ENCODE measurements around the gene MICOS13. TPM values are rescaled to one million over a fixed set of nuclear protein-coding genes. Genes with fewer than 3 reads are reported as not detected.

MICOS13 gene
- total and polyA plus RNA-seq, 10 of the 15 experiments (the other 5 are each of a cell fraction or from before 2014, with no cell fraction given) = 9.4 to 211 (median 51.3) TPM

GRCh38 chr19:5693195-5694166, 13.2 kb upstream of the MICOS13 start:
- Histone ChIP-seq H3K79me2 (ENCODE audit: control insufficient read depth, insufficient read depth, low read length) (peaks cover 49% of the 10 kb centered on the region), H3K4me1 (ENCODE audit: control insufficient read depth, insufficient read depth, low read length) (peaks cover 10% of the 10 kb centered on the region), H3K9me3 (replicated peaks; ENCODE audit: control insufficient read depth, insufficient read depth, low read length) (no peaks in the 10 kb centered on the region), H3K4me2 (ENCODE audit: control insufficient read depth, insufficient read depth) (peak overlapping the region; percentile 64; the same call in 1 of the 2 replicates), H3K27me3 (replicated peaks in 1 of 2; ENCODE audit: control insufficient read depth in 2 of 2, insufficient read depth in 2 of 2, low read length in 1 of 2) (no peaks in the 10 kb centered on the region), H3K4me3 (peak overlapping the region; percentile 94; the same call in 1 of the 2 replicates), H3K36me3 (ENCODE audit: control insufficient read depth in 2 of 2, insufficient read depth in 2 of 2, low read length in 1 of 2) (peaks cover 9 to 57% of the 10 kb centered on the region in 2 experiments), H3K27ac (ENCODE audit: control insufficient read depth, insufficient read depth) (no peak overlapping the region), H4K20me1 (ENCODE audit: control insufficient read depth, insufficient read depth) (no peaks in the 10 kb centered on the region; the same call in none of the 2 replicates), H3K9ac (ENCODE audit: control insufficient read depth, insufficient read depth, low read length) (peak overlapping the region; percentile 30; the same call in 1 of the 2 replicates), H2AFZ (ENCODE audit: control insufficient read depth, low read depth, low read length) (no peak overlapping the region)
- no TSS peak for BruUV-seq (replicated peaks)
- ChIA-PET RAD21 (ENCODE audit: unreplicated experiment) (no interaction called here), SMC1A (ENCODE audit: uncharacterized antibody, unreplicated experiment) (no interaction called here), POLR2A (interaction anchor here (0.5 kb wide), 1 partner anchor 19 kb away, joined by 4 read pairs; no protein-coding TSS in a partner anchor), CTCF (no interaction called here)
- no peak for FAIRE-seq
- 73% methylated on average over 39 of the region's 39 CpGs for WGBS (ENCODE audit: insufficient coverage, insufficient replicate concordance, low lambda C conversion rate, missing lambda C conversion rate)
- intact Hi-C loops (cut with micrococcal nuclease; ENCODE audit: unreplicated experiment) (no loop called here), in situ Hi-C loops (cut with MboI) (no loop called here)
- ATAC-seq = no peak
- TF ChIP-seq BHLHE40 (IDR thresholded peaks at IDR 0.05; ENCODE audit: borderline replicate concordance in 1 of 2, low read depth in 2 of 2, low read length in 1 of 2) (no peak), ZBTB4 (CRISPR knock-in tag; IDR thresholded peaks at IDR 0.05) (no peak), PML (IDR thresholded peaks at IDR 0.05; ENCODE audit: low read length) (peak; percentile 58; the same call in 1 of the 2 replicates), POLR2A (IDR thresholded peaks at IDR 0.05; ENCODE audit: low read depth, low read length) (peak; percentile 79), POLR2AphosphoS5 (IDR thresholded peaks at IDR 0.05; ENCODE audit: low read length) (peak; percentile 75), SMAD5 (IDR thresholded peaks at IDR 0.05; ENCODE audit: low read depth) (peak; percentile 30; the same call in 1 of the 2 replicates)
- no peak for DNase-seq (ENCODE audit: low read depth, low spot score)

Data from GM12878 (cell line).